ENCODE measurements around the gene CCDC102A.

CCDC102A gene

DNA sequence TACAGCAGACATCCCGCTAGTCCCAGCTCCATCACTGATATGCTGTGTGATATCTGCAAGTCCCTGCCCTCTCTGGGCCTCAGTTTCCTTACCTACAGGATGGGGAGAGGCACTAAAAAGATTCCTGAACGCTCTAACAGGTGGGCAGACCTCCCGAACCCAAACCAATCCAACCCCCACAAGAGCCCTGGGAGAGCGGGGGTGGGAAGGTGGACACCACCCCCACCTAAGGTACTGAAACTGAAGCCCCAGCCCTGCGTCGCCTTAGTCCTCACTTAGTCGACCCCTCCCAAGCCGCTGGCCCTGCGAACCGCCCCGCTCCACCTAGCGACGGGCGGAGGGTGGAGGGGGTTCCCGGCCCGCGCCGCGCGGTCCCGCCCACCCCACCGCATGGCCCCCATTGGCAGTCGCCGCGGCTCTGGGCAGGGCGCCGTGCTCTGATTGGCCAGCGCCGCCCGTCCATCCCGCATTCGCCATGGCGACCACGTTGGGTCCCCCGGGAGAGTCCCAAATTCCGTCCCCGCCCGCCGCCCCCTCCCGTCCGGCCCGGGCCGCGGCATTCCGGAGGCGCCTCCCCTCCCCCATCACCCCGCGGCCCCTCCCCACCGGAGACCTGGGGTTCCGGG, 578 bp downstream of the CCDC102A start:
- no peak for DNase-seq

GRCh38 chr16:57534881-57535658, 1.3 kb downstream of the CCDC102A start:
- DNase-seq = no peak

DNA sequence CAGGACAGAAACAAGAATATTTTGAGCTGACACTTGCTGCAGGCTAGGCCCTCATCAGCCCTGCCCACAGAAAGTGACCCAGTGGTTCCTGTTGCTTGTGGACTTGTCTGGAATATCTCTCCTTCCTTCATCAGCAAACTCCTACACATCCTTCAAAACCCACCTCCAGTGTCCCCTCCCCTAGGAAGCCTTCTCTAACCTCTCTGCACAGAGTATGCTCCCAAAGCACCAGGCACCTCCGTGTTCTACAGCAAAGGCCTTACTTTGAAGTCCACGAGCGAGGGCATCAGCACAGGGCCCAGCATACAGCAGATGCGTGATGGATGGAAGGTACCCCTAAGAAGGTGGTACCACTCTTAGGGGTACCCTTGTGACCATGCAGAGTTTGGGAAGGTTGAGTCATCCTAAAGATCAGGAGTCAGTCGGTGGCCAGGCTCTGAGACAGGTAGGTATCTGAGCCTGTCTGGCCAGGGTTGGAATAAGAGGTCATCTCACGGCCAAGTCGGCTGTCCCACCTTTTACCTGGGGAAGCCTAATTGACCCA, 2.0 kb downstream of the CCDC102A start:
- DNase-seq = no peak

- no peak for DNase-seq
These were observed 2.7 kb downstream of the CCDC102A start for GRCh38 chr16:57533431-57534336.

- DNase-seq = no peak
These were observed 4.1 kb downstream of the CCDC102A start for GRCh38 chr16:57532266-57532625.

DNA sequence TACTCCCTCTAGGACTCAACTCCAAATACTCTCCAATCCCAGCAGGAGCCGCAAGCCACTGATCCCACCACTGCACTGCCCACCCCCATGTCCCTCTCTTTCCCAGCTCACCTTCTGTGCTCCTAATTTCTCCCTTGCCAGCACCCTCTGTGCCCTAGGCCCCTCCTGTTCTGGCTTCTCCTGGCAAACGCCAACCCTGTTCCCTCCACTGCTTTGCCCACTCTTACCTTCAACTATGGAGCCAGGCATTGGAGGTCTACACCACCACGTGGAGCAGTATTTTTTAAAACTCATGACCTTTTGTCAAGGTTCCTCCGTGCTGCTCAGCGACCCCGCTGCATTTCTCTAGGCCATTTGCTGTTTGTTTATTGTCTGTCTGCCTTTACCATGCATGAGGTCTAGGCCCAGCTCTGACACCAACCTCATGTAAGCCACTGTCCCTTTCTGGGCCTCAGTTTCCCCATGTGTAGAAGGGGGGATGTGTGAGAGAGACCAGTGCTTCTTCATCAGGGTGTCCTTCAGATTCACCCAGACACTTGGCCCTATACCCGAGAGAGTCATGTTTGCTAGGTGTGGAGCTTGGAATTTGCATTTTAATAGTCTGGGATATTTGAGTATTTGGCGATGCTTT, 4.6 kb downstream of the CCDC102A start:
- DNase-seq = no peak

- DNase-seq = no peak
These were observed 5.2 kb downstream of the CCDC102A start for GRCh38 chr16:57531253-57531575.

DNA sequence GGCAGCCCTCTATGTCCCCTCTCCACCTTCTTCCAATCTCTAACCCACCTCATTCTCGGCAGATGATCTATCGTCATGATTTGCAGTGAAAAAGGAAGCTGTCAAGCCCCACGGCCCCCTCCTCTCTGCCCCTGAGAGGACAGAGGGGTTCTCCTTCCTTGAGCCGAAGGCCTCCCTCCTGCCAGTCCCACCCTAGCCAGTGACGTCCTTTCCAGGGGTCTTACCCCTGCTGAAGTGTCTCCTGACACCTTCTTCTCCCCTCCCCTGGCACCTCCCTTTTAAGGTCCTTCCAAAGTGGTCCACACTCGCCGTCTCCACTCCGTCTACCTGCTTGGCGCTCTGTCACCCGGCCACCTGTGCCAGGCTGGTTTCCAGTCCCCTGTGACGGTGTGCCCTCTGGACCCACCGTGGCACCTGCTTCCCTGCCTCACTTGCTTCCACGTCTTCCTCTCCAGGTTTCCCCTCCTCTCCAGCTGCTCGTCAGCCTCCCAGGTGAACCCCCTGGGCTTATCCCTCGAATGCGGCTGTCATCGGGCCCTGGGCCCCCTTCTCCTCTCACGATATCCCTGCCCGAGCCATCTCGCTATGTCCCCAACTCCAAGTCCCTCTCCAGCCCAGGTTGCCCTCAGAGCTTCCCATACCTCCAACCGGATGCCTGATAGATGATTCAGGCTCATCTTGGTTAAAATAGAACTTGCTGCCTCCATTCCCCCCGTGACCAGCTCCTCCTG, 5.7 kb downstream of the CCDC102A start:
- DNase-seq = no peak

- DNase-seq = no peak
These were observed 6.3 kb downstream of the CCDC102A start for GRCh38 chr16:57530104-57530521.

- no peak for DNase-seq
These were observed 6.8 kb downstream of the CCDC102A start for GRCh38 chr16:57529391-57530103.

DNA sequence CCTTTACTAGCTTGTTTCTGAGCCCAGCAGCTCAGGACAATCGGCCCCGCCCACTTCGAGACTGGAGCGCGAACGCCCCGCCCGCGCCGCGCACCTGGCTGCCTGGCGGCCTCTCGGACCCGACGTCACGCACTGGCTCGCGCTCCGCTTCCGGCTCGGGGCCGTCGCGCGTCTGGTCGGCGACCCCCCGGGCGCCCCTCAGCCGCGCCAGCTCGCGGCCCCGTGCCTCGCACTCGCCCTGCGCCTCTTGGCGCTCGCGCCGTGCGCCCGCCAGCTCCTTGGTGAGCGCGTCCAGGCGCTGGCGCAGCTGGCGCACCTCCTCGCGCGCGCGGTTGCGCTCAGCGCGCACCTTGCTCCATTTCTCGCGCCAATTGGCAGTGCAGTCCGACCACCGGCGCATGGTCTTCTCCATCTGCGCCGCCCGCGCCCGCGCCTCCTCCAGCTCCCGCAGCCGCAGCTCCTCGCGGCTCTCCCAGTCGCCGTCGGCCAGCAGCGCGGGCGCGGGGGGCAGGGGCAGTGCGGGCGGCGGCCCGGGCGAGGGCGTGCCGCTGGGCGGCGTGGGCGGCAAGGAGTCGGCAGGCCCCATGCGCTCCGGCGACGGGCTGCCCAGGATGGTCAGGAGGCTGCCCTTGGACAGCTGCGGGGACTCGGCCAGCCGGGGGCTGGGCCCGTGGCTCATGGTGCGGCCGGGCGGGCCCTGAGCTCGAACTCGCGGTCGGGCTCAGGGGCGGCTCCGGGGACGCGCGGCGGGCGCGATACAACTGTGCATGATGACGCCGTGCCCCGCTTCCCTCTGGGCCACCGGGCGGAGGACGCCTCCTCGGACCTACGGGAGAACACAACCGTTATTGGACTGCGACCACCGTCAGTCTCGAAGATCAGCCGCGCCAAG, 7.6 kb downstream of the CCDC102A start:
- DNase-seq = no peak

- DNase-seq = no peak
These were observed 8.6 kb downstream of the CCDC102A start for GRCh38 chr16:57527610-57528360.

GRCh38 chr16:57527027-57527426, 9.3 kb downstream of the CCDC102A start:
- DNase-seq = no peak

GRCh38 chr16:57526498-57526897, 9.9 kb downstream of the CCDC102A start:
- DNase-seq = no peak

- no peak for DNase-seq
These were observed 10.6 kb downstream of the CCDC102A start for GRCh38 chr16:57525761-57526160.

DNA sequence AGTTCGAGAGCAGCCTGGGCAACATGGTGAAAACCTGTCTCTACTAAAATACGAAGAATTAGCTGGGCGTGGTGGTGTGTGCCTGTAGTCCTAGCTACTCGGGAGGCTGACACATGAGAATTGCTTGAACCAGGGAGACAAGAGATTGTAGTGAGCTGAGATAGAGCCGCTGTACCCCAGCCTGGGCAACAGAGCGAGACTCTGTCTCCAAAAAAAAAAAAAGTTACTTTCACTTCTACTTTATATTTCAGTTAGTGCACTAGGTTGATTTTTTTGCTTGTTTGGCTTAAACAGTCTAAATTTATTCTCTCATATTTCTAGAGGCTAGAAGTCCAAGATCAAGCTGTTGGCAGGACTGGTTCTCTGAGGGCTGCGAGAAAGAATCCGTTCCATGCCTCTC, 13.4 kb downstream of the CCDC102A start:
- DNase-seq = no peak

- no peak for DNase-seq
These were observed 16.5 kb downstream of the CCDC102A start for GRCh38 chr16:57519796-57520360.

DNA sequence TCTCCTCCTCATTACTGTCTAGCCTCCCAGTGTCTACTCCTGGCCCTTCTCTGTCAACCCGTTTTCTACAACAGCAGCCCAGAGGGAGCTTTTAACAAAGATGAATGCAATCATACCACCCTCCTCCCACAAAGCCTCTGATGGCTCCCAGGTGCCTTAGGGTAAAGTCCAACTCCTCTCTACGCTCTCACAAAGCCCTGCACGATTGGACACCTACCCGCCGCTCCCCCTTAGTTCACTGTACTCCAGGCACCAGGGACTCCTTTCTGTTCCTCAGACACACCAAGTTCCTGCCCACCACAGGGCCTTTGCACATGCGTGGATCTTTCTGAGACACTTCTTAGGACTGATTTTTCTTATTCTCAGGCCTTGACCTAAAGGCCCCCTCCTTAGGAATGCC, 17.4 kb downstream of the CCDC102A start:
- no peak for DNase-seq

- DNase-seq = no peak
These were observed 17.9 kb downstream of the CCDC102A start for GRCh38 chr16:57518520-57518919.
